Activated CD4-positive, alpha-beta T cell treated with anti-CD3 and anti-CD28 coated beads for 48 hours (primary cell): ENCODE results near the gene SYNPR.

ENCODE experiments used
- DNase-seq: peaks from one replicate; pipeline ENCODE4 v3.0.0-alpha.2; 2020

Gene SYNPR

GRCh38 chr3:63562323-63562722 lies 284.2 kb downstream of the SYNPR start:
- no peak for DNase-seq

GRCh38 chr3:63563572-63563971 lies 285.5 kb downstream of the SYNPR start:
- DNase-seq: no peak

DNA sequence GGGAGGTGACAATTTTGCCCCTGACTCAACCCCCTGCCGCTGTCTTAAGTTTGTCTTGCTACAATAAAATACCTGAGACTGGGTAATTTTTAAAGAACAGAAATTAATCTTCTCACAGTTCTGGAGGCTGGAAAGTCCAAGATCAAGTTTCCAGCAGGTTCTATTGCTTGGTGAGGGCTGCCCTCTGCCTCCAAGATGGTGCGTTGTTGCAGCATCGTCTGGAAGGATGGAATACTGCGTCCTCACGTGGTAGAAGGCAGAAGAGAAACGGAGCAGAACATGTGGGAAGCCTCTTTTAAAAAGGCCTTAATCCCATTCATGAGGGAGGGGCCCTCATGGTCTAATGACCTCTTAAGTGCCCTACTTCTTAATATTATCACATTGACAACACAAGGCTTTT lies 287.1 kb downstream of the SYNPR start:
- no peak for DNase-seq

DNA sequence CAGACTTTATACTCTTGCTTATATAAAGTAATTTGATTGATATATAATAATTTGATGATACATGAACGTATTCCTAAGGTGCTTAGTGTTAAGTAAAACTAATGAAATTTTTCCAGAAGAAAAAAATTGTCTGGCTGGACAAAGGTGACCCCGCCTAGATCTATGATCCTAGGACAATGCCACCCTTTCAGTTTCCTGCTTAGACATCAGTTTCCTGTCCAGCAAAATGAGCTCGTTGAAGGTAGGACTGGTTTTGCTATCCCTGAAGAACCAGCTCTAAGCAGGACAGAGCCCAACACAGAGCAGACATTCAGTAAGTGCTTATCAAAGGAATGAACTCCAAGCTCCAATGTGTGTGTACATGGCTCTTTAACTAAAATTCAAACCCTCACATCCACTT lies 293.6 kb downstream of the SYNPR start:
- no peak for DNase-seq

- DNase-seq: no peak
These were observed 298.7 kb downstream of the SYNPR start for GRCh38 chr3:63576846-63577245.

GRCh38 chr3:63578858-63579257 lies 300.8 kb downstream of the SYNPR start:
- no peak for DNase-seq

DNA sequence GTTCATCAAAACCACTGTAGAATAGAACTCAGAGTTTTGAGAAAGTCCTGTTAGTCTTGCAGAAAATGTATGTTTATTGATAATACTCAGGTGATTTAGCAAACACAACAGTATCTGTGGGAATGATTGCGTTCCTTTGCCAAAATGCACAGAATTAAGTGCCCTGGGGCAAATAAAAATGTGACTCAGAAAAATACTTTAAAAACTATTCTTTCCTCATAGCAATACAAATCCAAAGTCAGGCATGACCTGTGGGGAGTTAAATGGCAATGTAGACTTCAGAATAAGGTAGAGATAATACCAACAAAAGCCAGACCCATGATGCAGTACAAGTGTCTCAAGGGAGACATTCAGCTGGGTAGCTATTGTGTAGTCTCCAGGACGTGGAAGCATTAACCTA lies 302.0 kb downstream of the SYNPR start:
- DNase-seq: no peak

DNA sequence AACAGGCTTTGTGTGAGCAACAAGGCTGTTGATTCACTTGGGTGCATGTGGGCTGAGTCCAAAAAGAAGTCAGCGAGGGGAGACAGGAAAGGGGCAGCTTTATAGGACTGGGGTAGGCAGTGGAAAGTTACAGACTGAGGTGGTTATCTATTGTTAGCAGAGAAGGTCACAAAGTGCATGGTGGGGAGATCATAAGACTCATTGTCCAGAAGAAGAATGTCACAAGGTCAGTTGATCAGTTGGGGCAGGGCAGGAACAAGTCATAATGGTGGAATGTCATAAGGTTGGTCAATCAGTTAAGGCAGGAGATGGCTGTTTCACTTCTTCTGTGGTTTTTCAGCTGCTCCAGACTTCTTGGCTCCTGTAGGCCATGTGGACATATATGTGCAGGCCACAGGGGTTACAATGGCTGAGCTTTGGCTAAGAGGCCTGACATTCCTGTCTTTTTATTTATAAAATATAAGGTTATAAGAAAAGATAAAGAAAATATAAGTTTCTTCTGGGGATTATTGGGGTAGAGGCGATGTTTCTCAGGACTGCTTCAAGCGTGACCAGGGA lies 304.9 kb downstream of the SYNPR start:
- no peak for DNase-seq

DNA sequence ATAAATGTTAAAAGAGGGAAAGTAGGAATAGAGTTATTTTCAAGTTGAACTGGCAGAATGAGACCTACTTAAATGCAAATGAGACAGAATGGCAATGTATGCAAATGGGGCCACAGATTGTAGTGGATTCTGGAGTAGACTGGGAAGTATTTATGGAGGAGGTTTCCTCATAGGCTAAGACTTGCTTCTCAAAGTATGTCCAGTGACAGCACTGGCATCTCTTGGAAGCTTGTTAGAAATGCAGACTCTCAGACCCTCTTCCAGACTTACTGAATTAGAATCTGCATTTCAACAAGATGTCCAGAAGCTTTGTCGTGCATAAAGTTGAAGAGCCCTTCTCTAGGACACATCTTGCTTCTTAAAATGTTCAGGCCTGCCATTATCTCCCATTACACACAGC lies 306.6 kb downstream of the SYNPR start:
- DNase-seq: no peak

DNA sequence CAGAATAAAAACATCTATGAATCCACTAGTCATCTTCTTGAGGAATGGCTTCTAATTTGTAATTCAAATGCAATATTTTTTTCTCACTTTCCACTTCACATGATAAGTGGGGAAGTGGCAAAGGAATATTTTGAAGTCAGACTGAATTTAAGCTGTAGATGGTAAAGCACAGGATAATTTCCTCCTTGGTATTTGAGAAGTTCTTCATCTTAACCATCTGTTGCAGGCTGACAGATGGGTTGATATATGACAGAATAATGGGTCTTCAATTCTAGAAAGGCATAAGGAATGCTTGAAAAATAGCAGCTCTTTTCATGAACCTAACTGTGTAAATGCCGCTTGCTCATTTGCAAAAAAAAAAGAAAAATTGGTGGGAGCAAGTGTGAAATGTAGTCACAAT lies 307.8 kb downstream of the SYNPR start:
- no peak for DNase-seq

- no peak for DNase-seq
These were observed 310.8 kb downstream of the SYNPR start for GRCh38 chr3:63588895-63589294.

GRCh38 chr3:63593779-63594178 lies 315.7 kb downstream of the SYNPR start:
- no peak for DNase-seq

- no peak for DNase-seq
These were observed 317.1 kb downstream of the SYNPR start for GRCh38 chr3:63595221-63595620.

- DNase-seq: no peak
These were observed 318.9 kb downstream of the SYNPR start for GRCh38 chr3:63597019-63597418.

DNA sequence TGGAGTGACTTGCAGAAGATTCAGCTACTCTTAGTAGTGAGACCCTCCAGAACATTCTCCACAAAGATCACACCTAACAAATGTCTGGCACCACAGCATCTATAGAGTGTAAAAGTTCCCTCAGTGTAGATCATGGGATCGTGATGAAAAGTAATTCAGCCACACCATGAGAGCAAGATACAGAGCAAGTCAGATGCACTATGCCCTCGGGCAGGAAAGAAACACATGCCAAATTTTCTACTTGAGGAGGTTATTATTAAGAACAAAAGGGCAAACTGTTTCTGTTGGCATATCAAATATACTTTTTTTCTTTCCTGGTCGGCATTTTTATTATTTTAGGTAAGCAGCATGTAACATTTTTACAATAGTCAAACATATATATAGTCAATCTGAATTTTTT lies 329.6 kb downstream of the SYNPR start:
- no peak for DNase-seq

- DNase-seq: no peak
These were observed 331.3 kb downstream of the SYNPR start for GRCh38 chr3:63609408-63609807.

- no peak for DNase-seq
These were observed 331.7 kb downstream of the SYNPR start for GRCh38 chr3:63609834-63610233.

DNA sequence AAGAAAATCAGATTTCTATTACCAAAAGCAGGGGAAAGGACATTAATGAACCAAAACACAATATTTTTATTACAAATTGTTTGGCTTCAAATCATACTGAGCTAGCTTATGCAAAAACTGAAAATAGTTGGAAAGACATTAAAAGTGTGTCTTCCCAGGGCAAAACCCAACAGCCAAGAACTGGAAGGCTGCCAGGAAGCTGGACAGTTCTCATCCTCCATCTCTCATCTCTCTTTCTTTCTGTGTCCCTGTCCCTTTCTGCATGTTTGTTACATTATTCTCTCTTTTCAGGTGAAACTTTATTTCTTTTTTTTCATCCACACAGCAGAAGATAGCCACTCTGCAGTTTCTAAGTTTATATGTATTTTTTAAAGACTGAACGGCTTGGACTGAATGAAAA lies 333.3 kb downstream of the SYNPR start:
- no peak for DNase-seq

GRCh38 chr3:63613561-63613960 lies 335.5 kb downstream of the SYNPR start:
- DNase-seq: no peak

- DNase-seq: no peak
These were observed 339.3 kb downstream of the SYNPR start for GRCh38 chr3:63617391-63617790.

GRCh38 chr3:63624941-63625560 lies 346.9 kb downstream of the SYNPR start:
- no peak for DNase-seq

DNA sequence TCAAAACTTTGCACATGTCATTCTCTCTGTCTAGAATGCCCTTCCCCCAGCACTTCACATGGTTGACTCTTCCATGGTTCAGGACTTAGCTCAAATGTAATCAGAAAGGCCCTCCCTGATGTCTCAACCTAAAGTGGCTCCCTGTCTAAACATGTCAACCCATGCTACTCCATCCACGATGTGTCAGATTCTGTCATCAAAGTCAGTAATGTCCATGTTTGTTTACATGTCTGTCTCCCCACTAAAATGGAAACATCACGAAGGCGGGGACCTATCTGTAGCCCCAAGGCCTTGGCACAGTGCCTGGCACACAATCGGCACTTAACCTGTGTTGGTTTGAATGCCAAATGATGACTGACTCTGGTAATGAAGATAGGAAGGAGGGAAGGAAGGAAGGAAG lies 353.6 kb downstream of the SYNPR start:
- no peak for DNase-seq

DNA sequence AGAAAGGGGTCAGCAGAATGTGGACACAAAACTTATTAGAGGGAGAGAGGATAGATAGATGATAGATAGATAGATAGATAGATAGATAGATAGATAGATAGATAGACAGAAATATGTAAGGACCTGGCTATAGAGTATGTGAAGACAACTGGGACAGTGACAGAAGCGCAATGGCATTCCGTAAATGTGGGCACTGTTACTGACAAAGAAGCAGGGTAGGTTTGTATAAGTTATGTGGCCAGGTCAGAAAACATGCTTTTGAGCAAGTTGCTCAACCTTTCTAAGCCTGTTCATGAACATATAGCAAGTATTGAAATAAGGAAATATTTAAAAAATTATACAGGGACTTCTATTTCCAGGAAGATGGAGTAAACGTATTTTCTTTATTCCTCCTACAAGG lies 357.1 kb downstream of the SYNPR start:
- no peak for DNase-seq

- DNase-seq: no peak
These were observed 361.7 kb downstream of the SYNPR start for GRCh38 chr3:63639806-63640205.

GRCh38 chr3:63642488-63642887 lies 364.4 kb downstream of the SYNPR start:
- DNase-seq: no peak
